ENCODE results near the gene KHDC3L. TPM values are rescaled to one million over a fixed set of nuclear protein-coding genes. Genes with fewer than 3 reads are reported as not detected.

The KHDC3L gene
- total RNA-seq, 4 donors from 2014 or later, result not detected

GRCh38 chr6:73400656-73401055 lies 38.2 kb downstream of the KHDC3L start:
- Histone ChIP-seq H3K9me3 (no peaks in the 10 kb centered on the region), H3K27me3 (no peaks in the 10 kb centered on the region), H3K27ac (no peak overlapping the region), H3K36me3 (no peaks in the 10 kb centered on the region), H3K4me3 (no peak overlapping the region), H3K4me1 (no peaks in the 10 kb centered on the region)
- no peak for ATAC-seq
- no peak for TF ChIP-seq EP300 (IDR thresholded peaks at IDR 0.05)
- TF ChIP-seq POLR2AphosphoS5 (IDR thresholded peaks at IDR 0.05), result no peak
- TF ChIP-seq, protein P1, sequence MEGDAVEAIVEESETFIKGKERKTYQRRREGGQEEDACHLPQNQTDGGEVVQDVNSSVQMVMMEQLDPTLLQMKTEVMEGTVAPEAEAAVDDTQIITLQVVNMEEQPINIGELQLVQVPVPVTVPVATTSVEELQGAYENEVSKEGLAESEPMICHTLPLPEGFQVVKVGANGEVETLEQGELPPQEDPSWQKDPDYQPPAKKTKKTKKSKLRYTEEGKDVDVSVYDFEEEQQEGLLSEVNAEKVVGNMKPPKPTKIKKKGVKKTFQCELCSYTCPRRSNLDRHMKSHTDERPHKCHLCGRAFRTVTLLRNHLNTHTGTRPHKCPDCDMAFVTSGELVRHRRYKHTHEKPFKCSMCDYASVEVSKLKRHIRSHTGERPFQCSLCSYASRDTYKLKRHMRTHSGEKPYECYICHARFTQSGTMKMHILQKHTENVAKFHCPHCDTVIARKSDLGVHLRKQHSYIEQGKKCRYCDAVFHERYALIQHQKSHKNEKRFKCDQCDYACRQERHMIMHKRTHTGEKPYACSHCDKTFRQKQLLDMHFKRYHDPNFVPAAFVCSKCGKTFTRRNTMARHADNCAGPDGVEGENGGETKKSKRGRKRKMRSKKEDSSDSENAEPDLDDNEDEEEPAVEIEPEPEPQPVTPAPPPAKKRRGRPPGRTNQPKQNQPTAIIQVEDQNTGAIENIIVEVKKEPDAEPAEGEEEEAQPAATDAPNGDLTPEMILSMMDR (IDR thresholded peaks at IDR 0.05), result no peak
- no peak for TF ChIP-seq POLR2A (IDR thresholded peaks at IDR 0.05)

DNA sequence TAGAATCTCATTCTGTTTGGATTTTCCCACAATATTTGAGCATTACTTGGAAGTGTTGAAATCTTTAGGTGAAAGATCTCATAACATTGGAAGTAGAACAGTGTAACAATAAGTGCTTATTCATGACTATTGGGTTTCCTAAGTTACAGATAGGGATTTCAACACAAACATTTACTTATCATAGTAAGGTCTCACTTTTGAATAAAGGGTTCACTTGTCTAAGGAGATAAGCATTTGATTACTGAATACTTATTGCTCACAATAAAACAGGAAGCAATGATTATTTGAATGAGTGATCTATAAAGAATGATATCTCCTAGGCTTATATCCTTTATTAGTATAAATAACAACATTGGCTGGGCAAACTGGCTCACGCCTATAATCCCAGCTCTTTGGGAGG lies 46.9 kb downstream of the KHDC3L start:
- WGBS, 2 donors (ENCODE audit: low coverage in 1 of 2), result 83 to 100% methylated on average over 1 of the region's 1 CpG

DNA sequence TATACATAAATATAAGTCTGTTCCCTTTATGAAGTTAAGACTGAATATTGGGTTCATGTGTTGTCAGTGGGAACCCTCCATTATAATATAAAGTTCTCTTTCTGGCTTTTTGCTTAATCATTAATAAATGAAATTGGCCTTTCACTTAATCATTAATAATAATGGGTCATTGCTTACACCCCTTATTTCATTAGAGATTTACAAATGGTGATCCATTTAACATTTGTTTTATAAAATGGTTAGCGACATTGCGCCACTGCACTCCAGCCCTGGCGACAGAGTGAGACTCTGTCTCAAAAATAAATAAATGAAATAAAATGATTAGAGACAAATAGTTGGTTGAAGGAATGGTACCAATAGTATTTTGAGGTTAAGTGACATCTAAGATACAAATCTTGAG lies 50.6 kb downstream of the KHDC3L start:
- Histone ChIP-seq H3K36me3 (peaks cover 0 to 15% of the 10 kb centered on the region in 2 donors), H3K4me3 (no peak overlapping the region), H3K27me3 (no peaks in the 10 kb centered on the region), H3K9me3 (no peaks in the 10 kb centered on the region), H3K4me1 (no peaks in the 10 kb centered on the region), H3K27ac (no peak overlapping the region)
- no peak for ATAC-seq
- 81% methylated on average over 3 of the region's 3 CpGs for WGBS, 2 donors (ENCODE audit: low coverage in 1 of 2)
- TF ChIP-seq POLR2A (IDR thresholded peaks at IDR 0.05) (no peak), EP300 (IDR thresholded peaks at IDR 0.05) (no peak), POLR2AphosphoS5 (IDR thresholded peaks at IDR 0.05) (no peak)
- TF ChIP-seq, protein P1 (IDR thresholded peaks at IDR 0.05), result no peak

More for the DNA sequence above, 46.9 kb downstream of the KHDC3L start:
- no peaks in the 10 kb centered on the region for H3K36me3 ChIP-seq
- no peak overlapping the region for H3K27ac ChIP-seq
- no peaks in the 10 kb centered on the region for H3K27me3 ChIP-seq
- no peaks in the 10 kb centered on the region for H3K9me3 ChIP-seq
- H3K4me3 ChIP-seq, result no peak overlapping the region
- H3K4me1 ChIP-seq, result no peaks in the 10 kb centered on the region
- ATAC-seq, result no peak
- no peak for TF ChIP-seq EP300 (IDR thresholded peaks at IDR 0.05)
- TF ChIP-seq, protein P1 (IDR thresholded peaks at IDR 0.05), result no peak
- TF ChIP-seq POLR2A (IDR thresholded peaks at IDR 0.05), result no peak
- no peak for TF ChIP-seq POLR2AphosphoS5 (IDR thresholded peaks at IDR 0.05)

Small RNAs within 50 kb of the gene (small RNA-seq; reads per million reads assigned to genes)
- 0 reads per million in 4 donors for gene RPL39P3

Other genes with a start within 250 kb of the KHDC3L start
- not detected for gene KHDC1L, start 137.2 kb upstream of the KHDC3L start, total RNA-seq
- gene KHDC1, start 99.5 kb upstream of the KHDC3L start, total RNA-seq, result 1 to 10 TPM in 3 of 4 donors, under 1 TPM in 1; 0.93 to 1.9 (median 1.4) TPM
- not detected for gene DPPA5, start 8.4 kb upstream of the KHDC3L start, total RNA-seq
- gene OOEP, start 7.2 kb downstream of the KHDC3L start, total RNA-seq, result not detected
- 1 to 10 TPM in 3 of 4 donors, under 1 TPM in 1; 0.62 to 7.9 (median 2.8) TPM for gene DDX43, start 32.2 kb downstream of the KHDC3L start, total RNA-seq
- 1 to 10 TPM; 3.4 to 5.5 (median 4.4) TPM for gene CGAS, start 89.6 kb downstream of the KHDC3L start, total RNA-seq
- gene MTO1, start 99.1 kb downstream of the KHDC3L start, total RNA-seq, result 10 to 100 TPM; 25.2 to 30.3 (median 29.4) TPM
- gene EEF1A1, start 158.4 kb downstream of the KHDC3L start, total RNA-seq, result over 10,000 TPM in 2 of 4 donors, 1,000 to 10,000 TPM in 2; 7,131 to 12,070 (median 10,987) TPM

All from gastroesophageal sphincter (tissue), 4 donors.